ENCODE measurements around the gene GRK1. TPM values are rescaled to one million over a fixed set of nuclear protein-coding genes. Genes with fewer than 3 reads are reported as not detected.

GRK1 gene
- total RNA-seq, 3 donors from 2014 or later, result not detected

DNA sequence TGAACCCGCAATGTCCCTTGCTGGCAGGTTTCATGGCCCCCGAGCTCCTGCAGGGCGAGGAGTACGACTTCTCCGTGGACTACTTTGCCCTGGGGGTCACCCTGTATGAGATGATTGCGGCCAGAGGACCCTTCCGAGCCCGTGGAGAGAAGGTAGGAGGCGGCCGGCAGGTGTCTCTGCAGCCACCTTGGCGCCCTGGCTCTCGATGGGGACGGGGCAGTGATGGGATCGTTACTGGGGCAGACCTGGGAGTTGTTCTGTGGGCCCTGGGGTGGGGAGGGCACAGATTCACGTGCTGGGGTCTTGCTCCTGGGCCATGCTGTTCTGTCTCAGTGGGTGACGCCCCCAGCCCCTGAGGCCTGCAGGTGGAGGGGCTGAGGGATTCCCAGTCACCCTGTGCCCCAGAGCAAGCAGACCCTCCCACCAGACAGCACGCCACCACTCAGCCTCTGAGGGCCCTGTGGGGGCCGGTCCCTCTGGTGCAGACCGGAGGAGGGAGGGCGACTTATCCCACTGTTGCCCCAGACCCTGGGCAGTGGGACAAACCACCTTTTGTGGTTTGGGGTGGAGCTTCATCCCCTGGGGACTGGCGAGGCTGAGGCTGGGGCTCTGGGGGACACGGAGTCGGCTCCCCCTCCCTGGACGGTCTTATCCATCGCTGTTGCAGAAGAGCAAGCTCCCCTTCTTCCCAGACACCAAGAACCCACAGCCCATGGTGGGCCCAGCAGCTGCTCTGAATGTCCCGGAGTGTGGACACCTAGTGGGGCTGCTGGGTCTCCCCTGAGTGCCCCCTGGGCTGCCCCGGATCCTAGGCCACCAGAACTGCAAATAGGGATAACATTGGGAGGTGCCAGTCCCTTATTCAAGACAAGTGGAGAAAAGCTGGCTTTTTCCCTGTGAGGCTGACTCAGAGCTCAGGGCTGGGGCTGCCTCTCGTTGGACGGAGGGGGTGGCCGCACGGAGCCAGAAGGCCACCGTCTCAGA, 64.5 kb downstream of the GRK1 start:
- no peak overlapping the region for H3K27ac ChIP-seq
- TF ChIP-seq POLR2A (IDR thresholded peaks at IDR 0.05), result no peak
- no peak for TF ChIP-seq POLR2AphosphoS5 (IDR thresholded peaks at IDR 0.05)
- TF ChIP-seq, protein P1, sequence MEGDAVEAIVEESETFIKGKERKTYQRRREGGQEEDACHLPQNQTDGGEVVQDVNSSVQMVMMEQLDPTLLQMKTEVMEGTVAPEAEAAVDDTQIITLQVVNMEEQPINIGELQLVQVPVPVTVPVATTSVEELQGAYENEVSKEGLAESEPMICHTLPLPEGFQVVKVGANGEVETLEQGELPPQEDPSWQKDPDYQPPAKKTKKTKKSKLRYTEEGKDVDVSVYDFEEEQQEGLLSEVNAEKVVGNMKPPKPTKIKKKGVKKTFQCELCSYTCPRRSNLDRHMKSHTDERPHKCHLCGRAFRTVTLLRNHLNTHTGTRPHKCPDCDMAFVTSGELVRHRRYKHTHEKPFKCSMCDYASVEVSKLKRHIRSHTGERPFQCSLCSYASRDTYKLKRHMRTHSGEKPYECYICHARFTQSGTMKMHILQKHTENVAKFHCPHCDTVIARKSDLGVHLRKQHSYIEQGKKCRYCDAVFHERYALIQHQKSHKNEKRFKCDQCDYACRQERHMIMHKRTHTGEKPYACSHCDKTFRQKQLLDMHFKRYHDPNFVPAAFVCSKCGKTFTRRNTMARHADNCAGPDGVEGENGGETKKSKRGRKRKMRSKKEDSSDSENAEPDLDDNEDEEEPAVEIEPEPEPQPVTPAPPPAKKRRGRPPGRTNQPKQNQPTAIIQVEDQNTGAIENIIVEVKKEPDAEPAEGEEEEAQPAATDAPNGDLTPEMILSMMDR (IDR thresholded peaks at IDR 0.05), result no peak
- intact Hi-C loops (cut with DNase I; ENCODE audit: low total_unique reads), result no loop called here
- H3K27me3 ChIP-seq, result peaks cover 0 to 33% of the 10 kb centered on the region in 2 donors
- no peak overlapping the region for H3K4me3 ChIP-seq
- no peak for DNase-seq (ENCODE audit: low spot score in 2 of 2)
- H3K4me1 ChIP-seq, result no peaks in the 10 kb centered on the region
- no peaks in the 10 kb centered on the region for H3K9me3 ChIP-seq
- no peaks in the 10 kb centered on the region for H3K36me3 ChIP-seq

DNA sequence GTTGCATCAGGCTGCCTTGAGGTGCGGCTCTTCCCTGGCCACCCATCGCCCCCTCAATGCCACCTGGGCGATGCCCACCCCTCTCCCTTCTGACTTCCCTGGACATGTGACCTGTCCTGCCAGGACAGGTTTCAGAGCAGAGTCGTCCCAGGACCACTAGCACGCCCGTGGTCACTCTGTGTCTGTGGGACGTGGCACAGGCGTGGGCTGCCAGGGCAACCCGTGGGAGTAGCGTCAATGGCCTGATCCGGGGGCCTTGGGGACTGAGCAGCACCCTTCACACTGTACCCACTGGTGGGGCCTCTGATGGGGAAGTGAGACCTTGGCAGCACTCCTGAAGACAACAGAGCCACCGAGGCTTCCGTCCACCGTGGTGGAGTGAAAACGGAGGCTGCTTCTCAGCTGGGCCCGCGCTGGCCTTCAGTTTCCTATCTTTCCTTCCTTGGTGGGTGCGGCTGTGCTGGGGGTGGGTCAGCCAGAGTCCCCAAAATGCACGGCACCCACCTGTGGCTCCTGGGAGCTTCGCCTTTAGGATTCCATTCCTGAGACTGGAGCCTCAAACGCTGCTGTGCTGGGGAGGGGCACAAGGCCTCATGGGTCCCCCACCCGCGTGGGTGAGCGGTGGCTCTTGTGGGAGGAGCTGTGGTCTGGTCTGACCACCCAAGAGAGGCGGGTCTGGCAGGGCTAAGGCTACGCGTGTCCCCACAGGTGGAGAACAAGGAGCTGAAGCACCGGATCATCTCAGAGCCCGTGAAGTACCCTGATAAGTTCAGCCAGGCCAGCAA, 65.3 kb downstream of the GRK1 start:
- no peaks in the 10 kb centered on the region for H3K4me1 ChIP-seq
- no peak overlapping the region for H3K4me3 ChIP-seq
- no peaks in the 10 kb centered on the region for H3K36me3 ChIP-seq
- peaks cover 0 to 33% of the 10 kb centered on the region in 2 donors for H3K27me3 ChIP-seq
- DNase-seq (ENCODE audit: low spot score in 2 of 2), result no peak
- TF ChIP-seq POLR2AphosphoS5 (IDR thresholded peaks at IDR 0.05), result no peak
- TF ChIP-seq, protein P1 (IDR thresholded peaks at IDR 0.05), result no peak
- no peak for TF ChIP-seq POLR2A (IDR thresholded peaks at IDR 0.05)
- H3K27ac ChIP-seq, result no peak overlapping the region
- intact Hi-C loops (cut with DNase I; ENCODE audit: low total_unique reads), result no loop called here
- H3K9me3 ChIP-seq, result no peaks in the 10 kb centered on the region

DNA sequence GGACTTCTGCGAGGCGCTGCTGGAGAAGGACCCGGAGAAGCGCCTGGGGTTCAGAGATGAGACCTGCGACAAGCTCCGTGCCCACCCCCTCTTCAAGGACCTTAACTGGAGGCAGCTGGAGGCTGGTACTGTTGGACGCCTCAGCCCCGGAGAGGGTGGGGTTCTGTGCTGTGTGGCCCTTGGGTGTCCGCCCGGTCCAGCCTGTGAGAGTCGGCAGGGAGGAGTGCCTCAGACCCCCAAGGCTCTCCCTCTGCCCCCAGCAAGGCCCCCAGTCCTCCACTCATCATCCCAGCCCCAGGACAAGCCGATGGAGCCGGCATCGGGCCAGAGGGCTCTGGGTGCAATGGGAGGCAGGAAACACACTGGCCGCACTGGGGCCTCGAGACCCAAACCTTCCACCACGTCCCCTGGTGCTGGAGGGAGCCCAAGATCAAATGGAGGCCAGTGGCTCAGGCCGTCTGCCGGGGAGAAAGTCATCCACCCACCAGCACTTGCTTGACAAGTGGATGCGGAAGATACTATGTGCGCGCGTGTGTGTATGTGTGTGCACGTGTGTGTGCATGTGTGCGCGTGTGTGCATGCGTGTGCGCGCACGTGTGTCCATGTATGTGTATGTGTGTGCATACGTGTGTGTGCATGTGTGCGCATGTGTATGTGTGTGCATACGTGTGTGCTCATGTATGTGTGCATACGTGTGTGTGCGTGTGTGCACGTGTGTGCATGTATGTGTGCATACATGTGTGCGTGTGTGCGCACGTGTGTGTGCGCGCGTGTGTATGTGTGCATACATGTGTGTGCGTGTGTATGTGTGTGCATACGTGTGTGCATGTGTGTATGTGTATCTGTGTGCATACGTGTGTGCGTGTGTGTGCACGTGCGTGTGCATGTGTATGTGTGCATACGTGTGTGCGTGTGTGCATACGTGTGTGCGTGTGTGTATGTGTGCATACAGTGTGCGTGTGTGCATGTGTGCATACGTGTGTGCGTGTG, 66.2 kb downstream of the GRK1 start:
- no peaks in the 10 kb centered on the region for H3K4me1 ChIP-seq
- no peak for DNase-seq (ENCODE audit: low spot score in 2 of 2)
- no peaks in the 10 kb centered on the region for H3K36me3 ChIP-seq
- TF ChIP-seq POLR2A (IDR thresholded peaks at IDR 0.05) (no peak), POLR2AphosphoS5 (IDR thresholded peaks at IDR 0.05) (no peak)
- TF ChIP-seq, protein P1 (IDR thresholded peaks at IDR 0.05), result no peak
- no peaks in the 10 kb centered on the region for H3K9me3 ChIP-seq
- intact Hi-C loops (cut with DNase I; ENCODE audit: low total_unique reads), result no loop called here
- peaks cover 0 to 33% of the 10 kb centered on the region in 2 donors for H3K27me3 ChIP-seq
- no peak overlapping the region for H3K27ac ChIP-seq
- H3K4me3 ChIP-seq, result no peak overlapping the region

DNA sequence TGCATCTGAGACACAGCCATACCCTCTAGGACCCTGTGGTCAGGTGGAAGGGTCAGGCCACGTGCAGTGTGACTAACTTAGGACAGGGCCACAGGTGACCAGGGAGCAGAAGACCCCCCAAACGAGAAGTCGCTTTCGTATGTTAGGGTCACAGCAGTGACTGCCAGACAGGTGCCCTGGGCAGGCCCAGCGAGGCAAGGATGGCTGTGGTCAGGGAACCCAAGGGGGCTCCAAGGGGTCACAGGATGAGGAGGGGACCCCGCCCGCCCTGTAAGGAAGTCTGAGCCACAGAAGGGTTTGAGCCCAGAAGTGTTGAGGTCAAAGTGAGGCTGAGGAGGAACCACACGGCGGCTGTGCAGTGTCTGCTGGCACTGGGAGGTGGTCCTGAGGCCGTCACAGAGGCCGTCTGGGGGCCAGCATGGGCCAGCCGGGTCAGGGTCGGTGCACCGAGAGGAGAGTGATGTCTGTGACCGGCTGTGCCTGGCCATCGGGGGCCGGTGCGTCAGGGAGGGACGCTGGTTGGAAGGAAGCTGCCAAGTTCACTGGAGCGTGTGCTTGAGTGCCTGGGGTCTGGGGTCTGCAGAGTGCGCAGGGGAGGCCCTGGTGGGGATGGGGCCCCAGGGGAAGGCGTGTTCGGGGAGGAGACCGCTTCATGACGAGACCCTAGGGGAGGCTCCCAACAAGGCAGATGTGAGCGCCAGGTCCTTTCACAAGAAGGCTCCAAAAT, 67.2 kb downstream of the GRK1 start:
- no peak for DNase-seq (ENCODE audit: low spot score in 2 of 2)
- intact Hi-C loops (cut with DNase I; ENCODE audit: low total_unique reads), result no loop called here
- H3K27ac ChIP-seq, result no peak overlapping the region
- H3K27me3 ChIP-seq, result peaks cover 0 to 29% of the 10 kb centered on the region in 2 donors
- no peak for TF ChIP-seq POLR2A (IDR thresholded peaks at IDR 0.05)
- TF ChIP-seq POLR2AphosphoS5 (IDR thresholded peaks at IDR 0.05), result no peak
- TF ChIP-seq, protein P1 (IDR thresholded peaks at IDR 0.05), result no peak
- no peaks in the 10 kb centered on the region for H3K36me3 ChIP-seq
- no peaks in the 10 kb centered on the region for H3K9me3 ChIP-seq
- H3K4me1 ChIP-seq, result no peaks in the 10 kb centered on the region
- no peak overlapping the region for H3K4me3 ChIP-seq

Measured in breast epithelium (tissue), 4 donors.